ENCODE measurements around the gene CLINT1.

CLINT1 gene

DNA sequence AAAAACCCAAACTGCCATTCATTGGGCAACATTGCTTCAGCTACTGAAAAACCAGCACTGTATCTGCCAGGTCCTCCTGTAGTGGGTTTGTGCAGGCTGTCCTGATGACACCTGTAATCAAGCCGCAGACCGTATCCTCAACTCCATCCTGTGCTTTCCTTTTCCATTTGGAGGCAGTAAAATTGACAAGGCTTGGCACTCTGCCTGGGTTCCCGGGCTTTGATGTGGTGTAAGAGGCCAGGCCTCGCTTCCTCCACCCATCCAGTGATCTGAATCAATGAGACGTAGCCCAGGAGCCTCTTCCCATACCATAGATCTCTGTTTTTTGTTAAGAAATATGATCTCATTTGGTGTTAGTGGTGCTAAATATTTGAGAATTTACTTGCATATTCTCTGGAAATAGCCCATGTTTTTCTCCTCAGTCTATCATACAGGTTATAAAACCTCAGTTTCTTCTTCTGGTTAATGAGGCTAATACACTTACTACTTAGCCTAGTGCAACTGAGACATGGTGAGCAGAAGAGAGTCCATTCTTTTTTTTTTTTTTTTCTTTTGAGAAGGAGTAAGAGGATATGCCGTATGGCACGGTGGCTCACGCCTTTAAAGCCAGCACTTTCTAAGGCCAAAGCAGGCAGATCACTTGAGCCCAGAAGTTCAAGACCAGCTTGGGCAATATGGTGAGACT is 80.7 kb downstream of the CLINT1 start:
- Histone ChIP-seq H3K4me2 (ENCODE audit: low read length) (no peak overlapping the region), H3K4me1 (ENCODE audit: low read length) (no peaks in the 10 kb centered on the region), H3K9me3 (ENCODE audit: insufficient read depth, low read length) (no peaks in the 10 kb centered on the region), H3K9ac (ENCODE audit: low read length) (no peak overlapping the region), H3K4me3 (ENCODE audit: low read length) (no peak overlapping the region), H3K27ac (ENCODE audit: low read length) (no peak overlapping the region), H4K20me1 (ENCODE audit: insufficient read depth, low read length) (no peaks in the 10 kb centered on the region), H3K79me2 (ENCODE audit: low read length) (no peaks in the 10 kb centered on the region), H3K36me3 (replicated peaks; ENCODE audit: low read depth, low read length) (no peaks in the 10 kb centered on the region), H2AFZ (ENCODE audit: low read depth, low read length) (no peak overlapping the region), H3K27me3 (ENCODE audit: low read depth, low read length) (no peaks in the 10 kb centered on the region)
- no peak for TF ChIP-seq EZH2phosphoT487 (IDR thresholded peaks at IDR 0.05; ENCODE audit: low read depth)
- TF ChIP-seq, protein P1, sequence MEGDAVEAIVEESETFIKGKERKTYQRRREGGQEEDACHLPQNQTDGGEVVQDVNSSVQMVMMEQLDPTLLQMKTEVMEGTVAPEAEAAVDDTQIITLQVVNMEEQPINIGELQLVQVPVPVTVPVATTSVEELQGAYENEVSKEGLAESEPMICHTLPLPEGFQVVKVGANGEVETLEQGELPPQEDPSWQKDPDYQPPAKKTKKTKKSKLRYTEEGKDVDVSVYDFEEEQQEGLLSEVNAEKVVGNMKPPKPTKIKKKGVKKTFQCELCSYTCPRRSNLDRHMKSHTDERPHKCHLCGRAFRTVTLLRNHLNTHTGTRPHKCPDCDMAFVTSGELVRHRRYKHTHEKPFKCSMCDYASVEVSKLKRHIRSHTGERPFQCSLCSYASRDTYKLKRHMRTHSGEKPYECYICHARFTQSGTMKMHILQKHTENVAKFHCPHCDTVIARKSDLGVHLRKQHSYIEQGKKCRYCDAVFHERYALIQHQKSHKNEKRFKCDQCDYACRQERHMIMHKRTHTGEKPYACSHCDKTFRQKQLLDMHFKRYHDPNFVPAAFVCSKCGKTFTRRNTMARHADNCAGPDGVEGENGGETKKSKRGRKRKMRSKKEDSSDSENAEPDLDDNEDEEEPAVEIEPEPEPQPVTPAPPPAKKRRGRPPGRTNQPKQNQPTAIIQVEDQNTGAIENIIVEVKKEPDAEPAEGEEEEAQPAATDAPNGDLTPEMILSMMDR (IDR thresholded peaks at IDR 0.05; ENCODE audit: low read depth, low read length), result no peak

DNA sequence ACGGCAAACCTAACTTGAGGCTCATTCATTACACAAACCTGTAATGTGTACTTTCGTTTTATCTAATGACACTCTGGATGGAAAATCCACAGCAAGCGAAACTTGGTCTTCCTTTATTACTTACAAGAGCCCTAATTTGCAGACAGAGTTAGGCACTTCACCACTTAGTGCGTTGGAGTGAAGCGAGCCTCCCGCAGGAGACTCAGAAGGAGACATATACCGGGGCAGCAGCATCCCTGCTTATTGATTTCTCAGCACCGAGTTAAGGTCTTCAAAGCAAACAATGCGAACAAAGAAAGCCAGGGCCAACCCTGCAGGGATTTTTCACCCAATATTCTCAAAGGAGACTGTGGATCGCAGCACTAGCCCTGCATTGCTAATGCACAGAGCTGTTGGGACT is 86.8 kb downstream of the CLINT1 start:
- no peak overlapping the region for H2AFZ ChIP-seq (ENCODE audit: low read depth, low read length)
- H3K4me2 ChIP-seq (ENCODE audit: low read length), result no peak overlapping the region
- no peaks in the 10 kb centered on the region for H3K4me1 ChIP-seq (ENCODE audit: low read length)
- H3K9ac ChIP-seq (ENCODE audit: low read length), result no peak overlapping the region
- H3K36me3 ChIP-seq (replicated peaks; ENCODE audit: low read depth, low read length), result no peaks in the 10 kb centered on the region
- TF ChIP-seq, protein P1 (IDR thresholded peaks at IDR 0.05; ENCODE audit: low read depth, low read length), result no peak
- TF ChIP-seq EZH2phosphoT487 (IDR thresholded peaks at IDR 0.05; ENCODE audit: low read depth), result no peak
- no peaks in the 10 kb centered on the region for H3K9me3 ChIP-seq (ENCODE audit: insufficient read depth, low read length)
- H3K79me2 ChIP-seq (ENCODE audit: low read length), result no peaks in the 10 kb centered on the region
- no peak overlapping the region for H3K4me3 ChIP-seq (ENCODE audit: low read length)
- no peak overlapping the region for H3K27ac ChIP-seq (ENCODE audit: low read length)
- H3K27me3 ChIP-seq (ENCODE audit: low read depth, low read length), result no peaks in the 10 kb centered on the region
- no peaks in the 10 kb centered on the region for H4K20me1 ChIP-seq (ENCODE audit: insufficient read depth, low read length)

DNA sequence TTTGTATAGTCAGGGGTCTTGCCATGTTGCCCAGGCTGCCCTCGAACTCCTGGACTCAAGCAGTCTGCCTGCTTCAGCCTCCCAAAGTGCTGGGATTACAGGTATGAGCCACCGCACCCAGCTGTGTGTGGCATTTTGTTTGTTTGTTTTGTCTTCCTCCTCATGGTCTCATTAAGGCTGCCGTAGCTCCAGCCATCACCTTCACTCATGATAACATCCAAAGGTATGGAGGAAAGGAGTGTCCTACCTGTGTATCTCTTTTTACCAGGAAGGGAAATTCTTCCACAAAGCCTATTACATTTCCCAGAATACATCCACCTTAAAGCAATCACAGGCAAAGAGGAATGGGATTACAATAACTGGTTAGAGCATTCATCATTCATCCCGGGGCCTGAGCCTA is 88.3 kb downstream of the CLINT1 start:
- H2AFZ ChIP-seq (ENCODE audit: low read depth, low read length), result no peak overlapping the region
- no peak overlapping the region for H3K4me2 ChIP-seq (ENCODE audit: low read length)
- H3K9me3 ChIP-seq (ENCODE audit: insufficient read depth, low read length), result no peaks in the 10 kb centered on the region
- no peak overlapping the region for H3K9ac ChIP-seq (ENCODE audit: low read length)
- no peak overlapping the region for H3K4me3 ChIP-seq (ENCODE audit: low read length)
- H3K36me3 ChIP-seq (replicated peaks; ENCODE audit: low read depth, low read length), result no peaks in the 10 kb centered on the region
- no peaks in the 10 kb centered on the region for H3K4me1 ChIP-seq (ENCODE audit: low read length)
- H3K27ac ChIP-seq (ENCODE audit: low read length), result no peak overlapping the region
- no peaks in the 10 kb centered on the region for H4K20me1 ChIP-seq (ENCODE audit: insufficient read depth, low read length)
- no peaks in the 10 kb centered on the region for H3K79me2 ChIP-seq (ENCODE audit: low read length)
- H3K27me3 ChIP-seq (ENCODE audit: low read depth, low read length), result no peaks in the 10 kb centered on the region
- no peak for TF ChIP-seq EZH2phosphoT487 (IDR thresholded peaks at IDR 0.05; ENCODE audit: low read depth)
- TF ChIP-seq, protein P1 (IDR thresholded peaks at IDR 0.05; ENCODE audit: low read depth, low read length), result no peak

DNA sequence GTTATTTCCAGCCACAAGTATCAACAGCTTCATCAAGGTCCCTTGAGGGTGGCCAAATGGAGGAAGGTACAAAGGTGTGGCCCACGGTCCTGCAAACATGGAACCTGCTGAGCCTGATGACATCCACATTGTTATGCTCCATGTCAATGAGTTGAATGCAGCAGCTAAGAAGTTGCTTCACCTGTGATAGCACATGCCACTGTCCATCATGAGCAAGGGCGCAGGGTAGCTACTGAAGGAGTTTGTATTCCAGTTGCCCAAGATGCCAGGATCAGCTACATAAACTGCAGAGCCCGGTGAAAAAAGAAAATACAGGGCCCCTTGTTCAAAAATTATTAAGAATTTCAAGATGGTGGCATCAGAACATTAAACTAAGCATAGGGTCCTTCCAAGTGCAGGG is 91.3 kb downstream of the CLINT1 start:
- H3K9me3 ChIP-seq (ENCODE audit: insufficient read depth, low read length), result no peaks in the 10 kb centered on the region
- no peaks in the 10 kb centered on the region for H3K27me3 ChIP-seq (ENCODE audit: low read depth, low read length)
- H4K20me1 ChIP-seq (ENCODE audit: insufficient read depth, low read length), result no peaks in the 10 kb centered on the region
- H3K4me2 ChIP-seq (ENCODE audit: low read length), result no peak overlapping the region
- no peaks in the 10 kb centered on the region for H3K4me1 ChIP-seq (ENCODE audit: low read length)
- H2AFZ ChIP-seq (ENCODE audit: low read depth, low read length), result no peak overlapping the region
- no peak overlapping the region for H3K9ac ChIP-seq (ENCODE audit: low read length)
- H3K79me2 ChIP-seq (ENCODE audit: low read length), result no peaks in the 10 kb centered on the region
- H3K4me3 ChIP-seq (ENCODE audit: low read length), result no peak overlapping the region
- TF ChIP-seq EZH2phosphoT487 (IDR thresholded peaks at IDR 0.05; ENCODE audit: low read depth), result no peak
- TF ChIP-seq, protein P1 (IDR thresholded peaks at IDR 0.05; ENCODE audit: low read depth, low read length), result no peak
- no peaks in the 10 kb centered on the region for H3K36me3 ChIP-seq (replicated peaks; ENCODE audit: low read depth, low read length)
- no peak overlapping the region for H3K27ac ChIP-seq (ENCODE audit: low read length)
